ENCODE data around the gene PLCB1. TPM values are rescaled to one million over a fixed set of nuclear protein-coding genes. Genes with fewer than 3 reads are reported as not detected.
A peak's percentile ranks its signal among the peaks of the same experiment; 100 is the strongest.

PLCB1 gene
- total and polyA plus RNA-seq, 7 experiments from 2014 or later = 0.56 to 17.6 (median 2.3) TPM

DNA sequence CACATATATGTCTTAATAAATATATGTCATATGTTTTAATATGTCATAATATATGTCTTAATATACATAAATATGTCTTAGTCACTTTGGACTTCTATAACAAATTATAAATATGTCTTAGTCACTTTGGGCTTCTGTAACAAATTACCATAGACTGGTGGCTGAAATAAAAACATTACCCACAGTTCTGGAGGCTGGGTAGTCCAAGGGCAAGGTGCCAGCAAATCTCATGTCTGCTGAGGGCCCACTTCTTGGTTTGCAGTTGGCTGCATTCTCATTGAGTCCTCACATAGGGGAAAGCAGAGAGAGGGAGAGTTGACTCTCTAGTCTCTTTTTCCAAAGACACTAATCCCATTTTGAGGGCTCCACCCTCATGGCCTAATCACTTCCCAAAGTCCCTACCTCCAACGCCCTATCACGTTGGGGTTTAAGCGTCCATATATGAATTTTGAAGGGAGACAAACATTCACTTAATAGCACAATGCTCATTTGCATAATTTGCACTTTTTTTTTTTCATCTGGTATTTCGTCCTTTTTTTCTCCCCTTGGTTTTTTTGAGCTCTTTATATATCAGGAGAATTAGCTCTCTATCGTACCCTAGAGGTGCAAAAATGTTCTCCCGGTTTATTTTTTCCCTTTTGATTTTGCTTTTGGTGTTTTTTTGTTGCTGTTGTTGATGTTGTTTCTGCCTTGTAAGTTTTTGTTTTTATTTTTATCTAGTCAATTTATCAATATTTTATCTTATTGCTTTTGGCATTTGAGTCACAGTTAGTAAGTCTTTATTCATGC, 266.4 kb downstream of the PLCB1 start:
- Mint-ChIP-seq H3K4me1 (peaks cover 0 to 7% (median 0%) of the 10 kb centered on the region in 7 donors), H3K27me3 (peaks cover 0 to 5% (median 0%) of the 10 kb centered on the region in 5 donors), H3K27ac (no peak overlapping the region), H3K4me3 (no peak overlapping the region), H3K36me3 (no peaks in the 10 kb centered on the region), H3K9me3 (peaks cover 0 to 4% (median 0%) of the 10 kb centered on the region in 11 donors)
- Histone ChIP-seq H3K4me1 (ENCODE audit: control insufficient read depth in 2 of 2, insufficient read depth in 2 of 2, low read length in 2 of 2) (no peaks in the 10 kb centered on the region), H3K36me3 (ENCODE audit: control insufficient read depth in 2 of 3, insufficient read depth in 3 of 3, low read length in 3 of 3) (no peaks in the 10 kb centered on the region), H3K9me3 (ENCODE audit: control insufficient read depth in 2 of 3, low read length in 3 of 3) (no peaks in the 10 kb centered on the region), H3K27me3 (ENCODE audit: control insufficient read depth in 2 of 2, insufficient read depth in 2 of 2, low read length in 2 of 2) (no peaks in the 10 kb centered on the region), H3K27ac (ENCODE audit: low read depth, low read length) (no peak overlapping the region), H3K4me3 (ENCODE audit: low read length) (no peak overlapping the region)
- CTCF ChIA-PET = no interaction called here
- intact Hi-C loops (cut with micrococcal nuclease) = loop anchor here in 1 of 2 donors (10.0 kb wide), 1 partner anchor 326 kb away; no protein-coding TSS in a partner anchor
- ATAC-seq = no peak
- POLR2A ChIA-PET = no interaction called here
- DNase-seq = no peak

- H3K9me3 Mint-ChIP-seq = peaks cover 0 to 4% (median 0%) of the 10 kb centered on the region in 11 donors
- Histone ChIP-seq H3K4me1 (ENCODE audit: control insufficient read depth in 2 of 2, insufficient read depth in 2 of 2, low read length in 2 of 2) (no peaks in the 10 kb centered on the region), H3K27me3 (ENCODE audit: control insufficient read depth in 2 of 2, insufficient read depth in 2 of 2, low read length in 2 of 2) (no peaks in the 10 kb centered on the region), H3K27ac (ENCODE audit: low read depth, low read length) (no peak overlapping the region), H3K4me3 (ENCODE audit: low read length) (no peak overlapping the region), H3K36me3 (ENCODE audit: control insufficient read depth in 2 of 3, insufficient read depth in 3 of 3, low read length in 3 of 3) (no peaks in the 10 kb centered on the region), H3K9me3 (ENCODE audit: control insufficient read depth in 2 of 3, low read length in 3 of 3) (no peaks in the 10 kb centered on the region)
- H3K4me1 Mint-ChIP-seq = peaks cover 0 to 7% (median 0%) of the 10 kb centered on the region in 7 donors
- POLR2A ChIA-PET = no interaction called here
- DNase-seq = no peak
- H3K4me3 Mint-ChIP-seq = no peak overlapping the region
- intact Hi-C loops (cut with micrococcal nuclease) = loop anchor here in 1 of 2 donors (10.0 kb wide), 1 partner anchor 325 kb away; no protein-coding TSS in a partner anchor
- no peaks in the 10 kb centered on the region for H3K36me3 Mint-ChIP-seq
- peak; percentile 92 for ATAC-seq
- peaks cover 0 to 11% (median 0%) of the 10 kb centered on the region in 5 donors for H3K27me3 Mint-ChIP-seq
- CTCF ChIA-PET = no interaction called here
- no peak overlapping the region for H3K27ac Mint-ChIP-seq
Observed at GRCh38 chr20:8399947-8400346, 267.9 kb downstream of the PLCB1 start.

- Histone ChIP-seq H3K27me3 (ENCODE audit: control insufficient read depth in 2 of 2, insufficient read depth in 2 of 2, low read length in 2 of 2) (no peaks in the 10 kb centered on the region), H3K4me1 (ENCODE audit: control insufficient read depth in 2 of 2, insufficient read depth in 2 of 2, low read length in 2 of 2) (no peaks in the 10 kb centered on the region), H3K27ac (ENCODE audit: low read depth, low read length) (no peak overlapping the region), H3K9me3 (ENCODE audit: control insufficient read depth in 2 of 3, low read length in 3 of 3) (no peaks in the 10 kb centered on the region), H3K4me3 (ENCODE audit: low read length) (no peak overlapping the region), H3K36me3 (ENCODE audit: control insufficient read depth in 2 of 3, insufficient read depth in 3 of 3, low read length in 3 of 3) (no peaks in the 10 kb centered on the region)
- Mint-ChIP-seq H3K27ac (no peak overlapping the region), H3K4me1 (peaks cover 0 to 7% (median 0%) of the 10 kb centered on the region in 7 donors), H3K36me3 (no peaks in the 10 kb centered on the region), H3K9me3 (peaks cover 0 to 4% (median 0%) of the 10 kb centered on the region in 11 donors), H3K4me3 (no peak overlapping the region), H3K27me3 (peaks cover 0 to 11% (median 0%) of the 10 kb centered on the region in 5 donors)
- CTCF ChIA-PET = no interaction called here
- POLR2A ChIA-PET = no interaction called here
- DNase-seq = no peak
- no peak for ATAC-seq
- intact Hi-C loops (cut with micrococcal nuclease) = no loop called here
Observed at GRCh38 chr20:8400486-8400885, 268.4 kb downstream of the PLCB1 start.

- H3K4me1 ChIP-seq (ENCODE audit: control insufficient read depth in 2 of 2, insufficient read depth in 2 of 2, low read length in 2 of 2) = no peaks in the 10 kb centered on the region
- Mint-ChIP-seq H3K4me1 (peaks cover 0 to 7% (median 0%) of the 10 kb centered on the region in 7 donors), H3K36me3 (no peaks in the 10 kb centered on the region), H3K9me3 (peaks cover 0 to 4% (median 0%) of the 10 kb centered on the region in 11 donors), H3K27me3 (peaks cover 0 to 11% (median 0%) of the 10 kb centered on the region in 5 donors), H3K4me3 (no peak overlapping the region), H3K27ac (no peak overlapping the region)
- no peak for ATAC-seq
- no peaks in the 10 kb centered on the region for H3K36me3 ChIP-seq (ENCODE audit: control insufficient read depth in 2 of 3, insufficient read depth in 3 of 3, low read length in 3 of 3)
- intact Hi-C loops (cut with micrococcal nuclease) = no loop called here
- H3K9me3 ChIP-seq (ENCODE audit: control insufficient read depth in 2 of 3, low read length in 3 of 3) = no peaks in the 10 kb centered on the region
- H3K27me3 ChIP-seq (ENCODE audit: control insufficient read depth in 2 of 2, insufficient read depth in 2 of 2, low read length in 2 of 2) = no peaks in the 10 kb centered on the region
- no peak overlapping the region for H3K4me3 ChIP-seq (ENCODE audit: low read length)
- ChIA-PET CTCF (no interaction called here), POLR2A (no interaction called here)
- H3K27ac ChIP-seq (ENCODE audit: low read depth, low read length) = no peak overlapping the region
- no peak for DNase-seq
Observed at GRCh38 chr20:8401556-8401955, 269.5 kb downstream of the PLCB1 start.

GRCh38 chr20:8402798-8403197, 270.7 kb downstream of the PLCB1 start:
- H3K4me3 ChIP-seq (ENCODE audit: low read length) = no peak overlapping the region
- H3K36me3 Mint-ChIP-seq = no peaks in the 10 kb centered on the region
- intact Hi-C loops (cut with micrococcal nuclease) = no loop called here
- H3K27me3 ChIP-seq (ENCODE audit: control insufficient read depth in 2 of 2, insufficient read depth in 2 of 2, low read length in 2 of 2) = no peaks in the 10 kb centered on the region
- no peaks in the 10 kb centered on the region for H3K4me1 ChIP-seq (ENCODE audit: control insufficient read depth in 2 of 2, insufficient read depth in 2 of 2, low read length in 2 of 2)
- H3K27me3 Mint-ChIP-seq = peaks cover 0 to 11% (median 0%) of the 10 kb centered on the region in 5 donors
- H3K4me1 Mint-ChIP-seq = peaks cover 0 to 7% (median 0%) of the 10 kb centered on the region in 7 donors
- DNase-seq (no peak), ATAC-seq (no peak)
- no peak overlapping the region for H3K27ac ChIP-seq (ENCODE audit: low read depth, low read length)
- CTCF ChIA-PET = no interaction called here
- H3K27ac Mint-ChIP-seq = no peak overlapping the region
- no peaks in the 10 kb centered on the region for H3K9me3 ChIP-seq (ENCODE audit: control insufficient read depth in 2 of 3, low read length in 3 of 3)
- H3K4me3 Mint-ChIP-seq = no peak overlapping the region
- H3K36me3 ChIP-seq (ENCODE audit: control insufficient read depth in 2 of 3, insufficient read depth in 3 of 3, low read length in 3 of 3) = no peaks in the 10 kb centered on the region
- peaks cover 0 to 4% (median 0%) of the 10 kb centered on the region in 11 donors for H3K9me3 Mint-ChIP-seq
- POLR2A ChIA-PET = no interaction called here

- intact Hi-C loops (cut with micrococcal nuclease) = no loop called here
- ChIA-PET POLR2A (no interaction called here), CTCF (interaction anchor here (0.9 kb wide), 1 partner anchor 361 kb away, joined by 3 read pairs; no protein-coding TSS in a partner anchor)
Observed at GRCh38 chr20:8404912-8405635, 273.0 kb downstream of the PLCB1 start.

More at GRCh38 chr20:8404912-8405635, 273.0 kb downstream of the PLCB1 start:
- ATAC-seq (no peak), DNase-seq (no peak)
- no peak overlapping the region for H3K4me3 Mint-ChIP-seq
- Histone ChIP-seq H3K27me3 (ENCODE audit: control insufficient read depth in 2 of 2, insufficient read depth in 2 of 2, low read length in 2 of 2) (no peaks in the 10 kb centered on the region), H3K9me3 (ENCODE audit: control insufficient read depth in 2 of 3, low read length in 3 of 3) (no peaks in the 10 kb centered on the region), H3K36me3 (ENCODE audit: control insufficient read depth in 2 of 3, insufficient read depth in 3 of 3, low read length in 3 of 3) (no peaks in the 10 kb centered on the region), H3K27ac (ENCODE audit: low read depth, low read length) (no peak overlapping the region), H3K4me3 (ENCODE audit: low read length) (no peak overlapping the region), H3K4me1 (ENCODE audit: control insufficient read depth in 2 of 2, insufficient read depth in 2 of 2, low read length in 2 of 2) (no peaks in the 10 kb centered on the region)
- no peaks in the 10 kb centered on the region for H3K36me3 Mint-ChIP-seq
- H3K4me1 Mint-ChIP-seq = peaks cover 0 to 4% (median 0%) of the 10 kb centered on the region in 7 donors
- H3K27me3 Mint-ChIP-seq = peaks cover 0 to 11% (median 0%) of the 10 kb centered on the region in 5 donors
- H3K27ac Mint-ChIP-seq = no peak overlapping the region
- no peaks in the 10 kb centered on the region for H3K9me3 Mint-ChIP-seq
